Activated naive CD4-positive, alpha-beta T cell treated with anti-CD3 and anti-CD28 coated beads for 36 hours (primary cell): ENCODE data around the gene HIPK4. TPM values are rescaled to one million over a fixed set of nuclear protein-coding genes. Genes with fewer than 3 reads are reported as not detected.
"Not testable (repeated sequence)": the region's sequence is repeated elsewhere in the genome, so short reads cannot be mapped to it uniquely, and the experiment has no call there.

Experiments
- CTCF ChIA-PET: fragments of 350-600 bp; sonication (Branson Sonifier 250); formaldehyde crosslinking; loops from one replicate; lab custom pipeline; 2021; ENCODE audit warnings: antibody characterized with exemption; lab: Charles Lee
- DNase-seq: peaks from one replicate; pipeline ENCODE4 v3.0.0-alpha.2; 2020
- H3K27ac Mint-ChIP-seq: one replicate; pipeline ENCODE4 v1.8.0; 2021; ENCODE audit warnings: mild to moderate bottlenecking, mixed read lengths
- H3K27me3 Mint-ChIP-seq: one replicate; pipeline ENCODE4 v1.8.0; 2021; ENCODE audit warnings: low read depth, mixed read lengths
- H3K36me3 Mint-ChIP-seq: one replicate; pipeline ENCODE4 v1.8.0; 2021; ENCODE audit warnings: low read depth, mixed read lengths
- H3K4me1 Mint-ChIP-seq: one replicate; pipeline ENCODE4 v1.8.0; 2021; ENCODE audit warnings: low read depth, mixed read lengths
- H3K4me3 Mint-ChIP-seq: one replicate; pipeline ENCODE4 v1.8.0; 2021; ENCODE audit warnings: mild to moderate bottlenecking, moderate library complexity, mixed read lengths
- H3K9me3 Mint-ChIP-seq: one replicate; pipeline ENCODE4 v1.8.0; 2021; ENCODE audit warnings: mixed read lengths
- intact Hi-C: fragments of 100-400 bp; cut with micrococcal nuclease; formaldehyde crosslinking; loops from one replicate; pipeline ENCODE4 v1.15.1; 2023
- total RNA-seq, 2 experiments: library from RNA; stranded (reverse); gene quantifications; one replicate each; pipeline ENCODE4 v1.2.3, GENCODE V29; 2021

Gene HIPK4
- total RNA-seq, 2 experiments from 2014 or later: not detected

DNA sequence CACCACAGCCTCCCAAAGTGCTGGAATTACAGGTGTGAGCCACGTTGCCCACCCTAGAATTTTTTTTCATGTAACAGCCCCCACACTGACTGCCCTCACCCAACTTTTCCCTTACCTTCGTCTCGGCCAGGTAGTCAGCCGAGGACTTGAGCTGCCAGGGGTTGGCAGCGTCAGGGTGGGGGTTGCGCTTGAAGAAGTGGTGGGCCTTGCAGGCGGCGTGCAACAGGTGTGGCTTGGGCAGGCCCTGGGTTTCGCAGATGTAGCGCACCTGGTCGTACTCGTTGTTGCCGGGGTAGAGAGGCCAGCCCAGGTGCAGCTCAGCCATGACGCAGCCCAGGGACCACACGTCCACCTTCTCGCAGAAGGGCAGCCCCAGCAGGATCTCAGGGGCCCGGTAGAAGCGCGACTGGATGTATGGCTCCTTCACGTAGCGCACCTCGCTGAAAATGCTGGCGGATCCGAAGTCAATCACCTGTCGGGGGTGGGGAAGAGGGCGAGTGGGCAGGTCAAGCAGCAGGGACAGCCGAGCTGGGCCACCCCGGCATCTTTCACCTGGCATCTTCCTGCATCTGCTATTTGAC is 6.2 kb downstream of the HIPK4 start:
- Mint-ChIP-seq H3K27me3 (no peaks in the 10 kb centered on the region), H3K4me1 (no peaks in the 10 kb centered on the region), H3K9me3 (no peaks in the 10 kb centered on the region), H3K4me3 (no peak overlapping the region), H3K36me3 (no peaks in the 10 kb centered on the region), H3K27ac (no peak overlapping the region)
- DNase-seq: no peak
- intact Hi-C loops: no loop called here
- CTCF ChIA-PET: no interaction called here

- Mint-ChIP-seq H3K9me3 (no peaks in the 10 kb centered on the region), H3K36me3 (no peaks in the 10 kb centered on the region), H3K4me3 (no peak overlapping the region), H3K27me3 (no peaks in the 10 kb centered on the region), H3K27ac (no peak overlapping the region), H3K4me1 (no peaks in the 10 kb centered on the region)
- intact Hi-C loops: no loop called here
- no peak for DNase-seq
- CTCF ChIA-PET: no interaction called here
Measured at GRCh38 chr19:40381321-40381720, 8.7 kb downstream of the HIPK4 start.

- no peaks in the 10 kb centered on the region for H3K27me3 Mint-ChIP-seq
- no peak overlapping the region for H3K27ac Mint-ChIP-seq
- no peaks in the 10 kb centered on the region for H3K36me3 Mint-ChIP-seq
- intact Hi-C loops: no loop called here
- no peak for DNase-seq
- H3K4me1 Mint-ChIP-seq: no peaks in the 10 kb centered on the region
- H3K9me3 Mint-ChIP-seq: no peaks in the 10 kb centered on the region
- H3K4me3 Mint-ChIP-seq: no peak overlapping the region
- CTCF ChIA-PET: interaction anchor here (0.5 kb wide), 1 partner anchor 270 kb away, joined by 3 read pairs; no protein-coding TSS in a partner anchor
Measured at GRCh38 chr19:40380199-40381037, 9.6 kb downstream of the HIPK4 start.

DNA sequence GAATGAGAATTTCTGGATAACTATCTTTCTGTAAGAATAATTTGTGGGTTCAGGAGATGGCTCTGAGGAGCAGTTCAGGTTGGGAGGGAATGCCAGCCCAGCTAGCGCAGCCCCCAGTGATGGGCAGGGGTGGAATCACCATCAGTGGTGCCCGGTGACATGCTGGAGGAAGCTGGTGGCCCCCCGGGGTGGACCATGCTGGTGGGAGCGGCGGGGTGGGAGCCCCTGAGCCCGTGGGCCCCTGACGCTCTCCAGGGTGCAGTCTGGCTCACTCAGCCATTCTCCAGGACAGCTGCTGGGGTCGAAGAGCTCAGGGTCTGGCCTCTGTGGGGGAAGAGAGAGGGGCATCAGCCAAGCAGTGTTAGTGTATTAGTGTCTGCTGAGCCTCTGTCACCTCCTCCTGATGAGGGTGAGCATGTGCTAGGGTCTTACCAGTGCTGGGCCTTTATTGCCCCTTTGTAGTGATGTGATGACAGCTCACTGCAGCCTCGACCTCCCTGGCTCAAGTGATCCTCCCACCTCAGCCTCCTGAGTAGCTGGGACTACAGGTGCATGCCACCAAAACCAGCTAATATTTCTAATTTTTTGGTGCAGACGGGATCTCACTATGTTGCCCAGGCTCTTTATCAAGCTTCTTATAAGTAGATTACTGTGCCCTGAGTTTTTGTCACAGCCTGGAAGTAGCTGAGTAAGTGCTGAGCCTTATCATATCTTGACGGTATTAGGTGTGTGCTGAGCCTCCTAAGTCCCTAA is 10.4 kb downstream of the HIPK4 start:
- no peaks in the 10 kb centered on the region for H3K9me3 Mint-ChIP-seq
- no peak for DNase-seq

DNA sequence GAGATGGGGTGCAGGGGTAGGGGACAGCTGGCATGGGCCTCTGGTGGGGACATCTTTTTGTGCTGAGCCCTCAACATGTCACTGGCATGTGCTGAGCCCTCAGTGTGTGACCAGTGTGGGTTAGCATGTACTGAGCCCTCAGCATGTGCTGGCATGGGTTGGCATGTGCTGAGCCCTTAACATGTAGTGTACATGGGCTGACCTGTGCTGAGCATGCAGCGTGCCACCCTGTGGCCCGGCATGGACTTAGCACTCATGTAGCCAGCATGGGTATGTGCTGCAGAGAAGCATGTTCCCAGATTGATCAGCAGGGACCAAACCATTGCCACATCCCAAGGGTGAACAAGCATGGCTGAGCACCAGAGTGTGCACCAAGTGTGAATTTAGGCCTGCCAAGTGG is 11.5 kb downstream of the HIPK4 start:
- Mint-ChIP-seq H3K9me3 (no peaks in the 10 kb centered on the region), H3K4me3 (no peak overlapping the region), H3K27me3 (no peaks in the 10 kb centered on the region), H3K4me1 (peaks cover 8% of the 10 kb centered on the region), H3K27ac (no peak overlapping the region), H3K36me3 (no peaks in the 10 kb centered on the region)
- intact Hi-C loops: no loop called here
- no peak for DNase-seq
- CTCF ChIA-PET: no interaction called here

More for the DNA sequence above, 10.4 kb downstream of the HIPK4 start:
- Mint-ChIP-seq H3K4me1 (peaks cover 2% of the 10 kb centered on the region), H3K36me3 (no peaks in the 10 kb centered on the region), H3K27me3 (no peaks in the 10 kb centered on the region), H3K4me3 (no peak overlapping the region), H3K27ac (no peak overlapping the region)
- CTCF ChIA-PET: interaction anchor here (0.5 kb wide), 1 partner anchor 269 kb away, joined by 3 read pairs; no protein-coding TSS in a partner anchor
- intact Hi-C loops: no loop called here

DNA sequence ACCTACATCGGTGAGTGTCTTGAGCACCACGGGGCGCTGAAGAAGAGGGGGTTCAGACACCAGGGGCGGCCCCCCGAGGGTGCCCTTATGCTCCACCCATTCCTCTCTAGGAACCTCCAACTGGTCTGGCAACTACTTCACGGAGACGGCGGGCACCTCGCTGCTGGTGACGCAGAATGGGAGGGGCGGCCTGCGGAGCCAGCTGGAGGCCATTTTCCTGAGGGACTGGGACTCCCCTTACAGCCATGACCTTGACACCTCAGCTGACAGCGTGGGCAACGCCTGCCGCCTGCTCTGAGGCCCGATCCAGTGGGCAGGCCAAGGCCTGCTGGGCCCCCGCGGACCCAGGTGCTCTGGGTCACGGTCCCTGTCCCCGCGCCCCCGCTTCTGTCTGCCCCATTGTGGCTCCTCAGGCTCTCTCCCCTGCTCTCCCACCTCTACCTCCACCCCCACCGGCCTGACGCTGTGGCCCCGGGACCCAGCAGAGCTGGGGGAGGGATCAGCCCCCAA is 12.1 kb downstream of the HIPK4 start:
- Mint-ChIP-seq H3K4me3 (no peak overlapping the region), H3K9me3 (no peaks in the 10 kb centered on the region), H3K36me3 (no peaks in the 10 kb centered on the region), H3K27ac (no peak overlapping the region), H3K27me3 (no peaks in the 10 kb centered on the region), H3K4me1 (peaks cover 8% of the 10 kb centered on the region)
- DNase-seq: no peak
- intact Hi-C loops: no loop called here
- CTCF ChIA-PET: no interaction called here

DNA sequence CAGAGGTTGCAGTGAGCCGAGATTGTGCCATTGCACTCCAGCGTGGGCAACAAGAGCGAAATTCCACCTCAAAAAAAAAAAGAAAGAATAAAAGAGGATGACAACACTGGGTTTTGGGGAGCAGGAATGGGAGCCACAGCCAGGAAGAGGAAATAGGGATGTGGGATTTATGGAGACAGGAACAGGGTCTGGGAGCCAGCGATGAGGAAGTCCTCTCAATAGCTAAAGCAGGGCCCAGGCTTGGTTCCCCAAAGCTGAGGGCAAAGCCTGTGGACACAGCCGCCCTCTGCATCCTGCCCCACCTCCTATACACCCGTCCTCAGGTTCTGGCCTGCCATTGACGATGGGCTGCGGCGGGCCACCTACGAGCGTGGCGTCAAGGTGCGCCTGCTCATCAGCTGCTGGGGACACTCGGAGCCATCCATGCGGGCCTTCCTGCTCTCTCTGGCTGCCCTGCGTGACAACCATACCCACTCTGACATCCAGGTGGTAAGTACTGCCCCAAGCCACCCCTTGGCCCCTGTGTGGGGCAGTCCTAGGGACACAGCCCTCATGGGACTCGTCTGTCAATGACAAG is 13.6 kb downstream of the HIPK4 start:
- no peaks in the 10 kb centered on the region for H3K9me3 Mint-ChIP-seq
- H3K27ac Mint-ChIP-seq: no peak overlapping the region
- H3K36me3 Mint-ChIP-seq: no peaks in the 10 kb centered on the region
- H3K4me1 Mint-ChIP-seq: peaks cover 8% of the 10 kb centered on the region
- CTCF ChIA-PET: no interaction called here
- no peaks in the 10 kb centered on the region for H3K27me3 Mint-ChIP-seq
- no peak for DNase-seq
- intact Hi-C loops: no loop called here
- no peak overlapping the region for H3K4me3 Mint-ChIP-seq

GRCh38 chr19:40374084-40374483 is 15.9 kb downstream of the HIPK4 start:
- H3K36me3 Mint-ChIP-seq: peaks cover 3% of the 10 kb centered on the region
- intact Hi-C loops: no loop called here
- CTCF ChIA-PET: no interaction called here
- no peak for DNase-seq
- no peaks in the 10 kb centered on the region for H3K9me3 Mint-ChIP-seq
- peaks cover 8% of the 10 kb centered on the region for H3K4me1 Mint-ChIP-seq
- no peak overlapping the region for H3K4me3 Mint-ChIP-seq
- no peaks in the 10 kb centered on the region for H3K27me3 Mint-ChIP-seq
- H3K27ac Mint-ChIP-seq: no peak overlapping the region

DNA sequence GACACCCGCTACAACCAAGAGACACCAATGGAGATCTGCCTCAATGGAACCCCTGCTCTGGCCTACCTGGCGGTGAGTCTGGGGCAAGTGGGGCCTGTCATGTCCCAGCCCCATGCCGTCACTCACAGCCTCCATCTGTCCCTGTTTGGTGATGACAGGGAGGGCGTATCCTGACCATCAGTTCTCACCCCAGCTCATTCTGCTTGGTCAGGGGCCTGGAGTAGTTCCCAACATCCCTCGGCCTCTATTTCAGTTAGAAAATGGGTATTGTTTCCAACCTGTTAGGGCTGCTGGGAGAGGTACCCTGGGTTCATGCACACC is 18.2 kb downstream of the HIPK4 start:
- no peaks in the 10 kb centered on the region for H3K9me3 Mint-ChIP-seq
- H3K36me3 Mint-ChIP-seq: peaks cover 3% of the 10 kb centered on the region
- DNase-seq: no peak
- intact Hi-C loops: no loop called here
- peaks cover 8% of the 10 kb centered on the region for H3K4me1 Mint-ChIP-seq
- no peaks in the 10 kb centered on the region for H3K27me3 Mint-ChIP-seq
- H3K27ac Mint-ChIP-seq: no peak overlapping the region
- H3K4me3 Mint-ChIP-seq: no peak overlapping the region
- CTCF ChIA-PET: interaction anchor here (0.6 kb wide), 1 partner anchor 11 kb away, joined by 3 read pairs; no protein-coding TSS in a partner anchor

GRCh38 chr19:40370997-40371801 is 18.8 kb downstream of the HIPK4 start:
- Mint-ChIP-seq H3K27me3 (no peaks in the 10 kb centered on the region), H3K36me3 (peaks cover 3% of the 10 kb centered on the region), H3K27ac (no peak overlapping the region), H3K9me3 (no peaks in the 10 kb centered on the region), H3K4me1 (peaks cover 8% of the 10 kb centered on the region), H3K4me3 (no peak overlapping the region)
- intact Hi-C loops: no loop called here
- CTCF ChIA-PET: interaction anchor here (0.6 kb wide), 1 partner anchor 11 kb away, joined by 3 read pairs; no protein-coding TSS in a partner anchor
- DNase-seq: no peak

DNA sequence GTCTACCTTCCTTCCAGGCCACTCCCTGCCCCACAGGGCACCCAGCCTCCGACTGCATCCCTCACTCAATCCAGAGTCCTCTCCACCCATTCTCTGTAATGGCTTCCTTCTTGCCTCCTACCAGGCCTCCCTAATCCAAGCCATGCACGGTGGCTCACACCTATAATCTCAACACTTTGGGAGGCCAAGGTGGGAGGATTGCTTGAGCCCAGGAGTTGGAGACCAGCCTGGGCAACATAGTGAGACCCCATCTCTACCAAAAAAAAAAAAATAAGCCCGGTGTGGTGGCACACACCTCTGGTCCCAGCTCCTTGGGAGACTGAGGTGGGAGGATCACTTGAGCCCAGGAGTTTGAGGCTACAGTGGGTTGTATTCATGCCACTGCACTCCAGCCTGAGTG is 19.7 kb downstream of the HIPK4 start:
- CTCF ChIA-PET: interaction anchor here (0.6 kb wide), 1 partner anchor 450 kb away, joined by 3 read pairs; no protein-coding TSS in a partner anchor
- H3K27ac Mint-ChIP-seq, H3K4me1 Mint-ChIP-seq, intact Hi-C loops, H3K4me3 Mint-ChIP-seq, H3K27me3 Mint-ChIP-seq, H3K36me3 Mint-ChIP-seq, DNase-seq, H3K9me3 Mint-ChIP-seq: not testable (repeated sequence)
